ENCODE results near the gene SLCO1A2. TPM values are rescaled to one million over a fixed set of nuclear protein-coding genes. Genes with fewer than 3 reads are reported as not detected.

Gene SLCO1A2
- total RNA-seq (ENCODE audit: low replicate concordance), result not detected in 2 replicates

GRCh38 chr12:21334771-21335325 is at the start of gene SLCO1A2:
TSS of gene SLCO1A2 (minus strand) at chr12:21334917. CDS start at chr12:21334647, 270 bp downstream.

GRCh38 chr12:21372602-21373001 is 37.9 kb upstream of the SLCO1A2 start, which contains the start of gene IAPP:
TSS of gene IAPP (plus strand) at chr12:21372902. CDS start at chr12:21373352, 450 bp downstream.

Other genes with a start within 250 kb of the SLCO1A2 start
- gene SLCO1B1, start 203.7 kb downstream of the SLCO1A2 start, total RNA-seq (ENCODE audit: low replicate concordance), result not detected in 2 replicates
- not detected in 2 replicates for gene IAPP, start 38.0 kb upstream of the SLCO1A2 start, total RNA-seq (ENCODE audit: low replicate concordance)
- gene PYROXD1, start 102.7 kb upstream of the SLCO1A2 start, total RNA-seq (ENCODE audit: low replicate concordance), result 5.1 and 7.9 TPM in 2 replicates
- 43.6 and 65.8 TPM in 2 replicates for gene RECQL, start 166.7 kb upstream of the SLCO1A2 start, total RNA-seq (ENCODE audit: low replicate concordance)
- gene GOLT1B, start 166.9 kb upstream of the SLCO1A2 start, total RNA-seq (ENCODE audit: low replicate concordance), result 10.9 and 45.6 TPM in 2 replicates
- gene SPX, start 191.4 kb upstream of the SLCO1A2 start, total RNA-seq (ENCODE audit: low replicate concordance), result 0.23 TPM in 1 of 2 replicates, not detected in the other